ENCODE measurements around the gene ANKDD1A.

GRCh38 chr15:64919721-64920120 lies 8.0 kb downstream of the ANKDD1A start:
- TF ChIP-seq CTCF (IDR thresholded peaks at IDR 0.05), result no peak
- TF ChIP-seq POLR2A (IDR thresholded peaks at IDR 0.05), result no peak

Data from lower leg skin (tissue), 3 donors.